ENCODE measurements around the gene AVP.

AVP gene

DNA sequence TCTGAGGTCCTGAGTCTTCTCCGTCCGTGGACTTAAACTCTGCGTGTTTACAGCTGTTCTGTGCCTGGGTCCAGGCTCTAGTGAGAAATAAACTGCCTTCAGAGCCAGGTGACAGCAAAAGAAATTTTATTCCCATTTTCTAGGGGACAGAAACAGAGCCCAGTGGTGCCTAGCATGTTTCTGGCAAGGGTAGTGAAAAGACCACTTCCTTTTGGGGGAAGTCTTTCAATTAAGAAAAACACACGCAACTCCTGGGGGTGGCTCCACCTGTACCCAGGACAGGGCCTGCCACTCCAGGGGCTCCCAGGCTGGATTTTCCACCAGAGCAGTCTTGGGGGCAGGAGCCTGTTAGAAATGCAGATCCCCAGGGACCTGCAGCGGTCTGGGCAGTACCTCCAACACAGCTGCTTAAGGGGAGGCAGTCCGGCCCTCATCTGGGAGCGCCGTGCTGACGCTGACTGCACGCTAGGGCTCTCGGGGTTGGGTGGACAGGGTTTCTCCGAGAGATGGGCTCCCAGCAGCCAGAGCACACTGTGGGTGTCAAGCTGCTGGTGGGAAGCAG, 23.0 kb upstream of the AVP start:
- H3K4me3 ChIP-seq (replicated peaks; ENCODE audit: low read depth, low read length), result no peak overlapping the region
- no peak for DNase-seq (ENCODE audit: extremely low read depth, low read depth)
- TF ChIP-seq, protein P1, sequence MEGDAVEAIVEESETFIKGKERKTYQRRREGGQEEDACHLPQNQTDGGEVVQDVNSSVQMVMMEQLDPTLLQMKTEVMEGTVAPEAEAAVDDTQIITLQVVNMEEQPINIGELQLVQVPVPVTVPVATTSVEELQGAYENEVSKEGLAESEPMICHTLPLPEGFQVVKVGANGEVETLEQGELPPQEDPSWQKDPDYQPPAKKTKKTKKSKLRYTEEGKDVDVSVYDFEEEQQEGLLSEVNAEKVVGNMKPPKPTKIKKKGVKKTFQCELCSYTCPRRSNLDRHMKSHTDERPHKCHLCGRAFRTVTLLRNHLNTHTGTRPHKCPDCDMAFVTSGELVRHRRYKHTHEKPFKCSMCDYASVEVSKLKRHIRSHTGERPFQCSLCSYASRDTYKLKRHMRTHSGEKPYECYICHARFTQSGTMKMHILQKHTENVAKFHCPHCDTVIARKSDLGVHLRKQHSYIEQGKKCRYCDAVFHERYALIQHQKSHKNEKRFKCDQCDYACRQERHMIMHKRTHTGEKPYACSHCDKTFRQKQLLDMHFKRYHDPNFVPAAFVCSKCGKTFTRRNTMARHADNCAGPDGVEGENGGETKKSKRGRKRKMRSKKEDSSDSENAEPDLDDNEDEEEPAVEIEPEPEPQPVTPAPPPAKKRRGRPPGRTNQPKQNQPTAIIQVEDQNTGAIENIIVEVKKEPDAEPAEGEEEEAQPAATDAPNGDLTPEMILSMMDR (IDR thresholded peaks at IDR 0.05; ENCODE audit: low read depth, low read length, missing control alignments), result no peak

DNA sequence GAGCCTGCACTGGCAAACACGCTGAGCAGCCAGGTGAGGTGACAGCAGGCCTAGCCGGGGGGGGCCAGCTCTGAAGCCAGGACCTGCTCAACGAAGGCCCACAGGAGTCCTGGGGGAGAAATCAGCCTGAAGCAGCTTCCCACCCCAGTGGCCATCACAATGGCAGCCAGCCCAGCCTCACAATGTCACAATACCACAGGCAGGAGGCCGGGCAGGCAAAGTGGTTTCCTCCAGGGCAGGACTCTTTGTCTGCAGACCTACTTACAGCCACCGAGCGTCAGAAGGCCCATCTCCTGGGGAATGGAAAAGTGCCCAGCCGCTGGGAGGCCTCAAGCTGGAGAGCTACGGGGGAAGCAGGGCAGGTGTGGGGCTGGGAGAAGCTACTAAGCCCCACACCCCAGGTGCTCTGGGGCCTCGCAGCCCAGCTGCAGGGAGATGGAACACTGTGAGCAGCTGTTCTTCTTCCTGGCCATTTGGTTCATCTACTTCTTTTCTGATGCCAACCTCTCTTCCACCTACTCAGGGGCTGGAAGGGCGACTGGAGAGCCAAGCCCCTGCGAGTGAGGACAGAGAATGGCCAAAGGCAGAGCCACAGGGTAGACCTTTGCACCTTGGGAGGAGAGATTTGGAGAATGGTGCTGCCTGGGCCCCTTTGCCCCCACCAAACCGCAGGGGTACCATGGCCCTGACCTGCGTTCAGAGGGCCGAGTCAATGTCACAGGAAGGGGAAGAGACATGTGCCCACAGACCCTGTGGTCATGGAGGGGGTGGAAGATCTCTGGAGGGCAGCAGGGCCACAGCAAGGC, 22.3 kb upstream of the AVP start:
- TF ChIP-seq, protein P1 (IDR thresholded peaks at IDR 0.05; ENCODE audit: low read depth, low read length, missing control alignments), result no peak
- DNase-seq (ENCODE audit: extremely low read depth, low read depth), result no peak
- H3K4me3 ChIP-seq (replicated peaks; ENCODE audit: low read depth, low read length), result no peak overlapping the region

DNA sequence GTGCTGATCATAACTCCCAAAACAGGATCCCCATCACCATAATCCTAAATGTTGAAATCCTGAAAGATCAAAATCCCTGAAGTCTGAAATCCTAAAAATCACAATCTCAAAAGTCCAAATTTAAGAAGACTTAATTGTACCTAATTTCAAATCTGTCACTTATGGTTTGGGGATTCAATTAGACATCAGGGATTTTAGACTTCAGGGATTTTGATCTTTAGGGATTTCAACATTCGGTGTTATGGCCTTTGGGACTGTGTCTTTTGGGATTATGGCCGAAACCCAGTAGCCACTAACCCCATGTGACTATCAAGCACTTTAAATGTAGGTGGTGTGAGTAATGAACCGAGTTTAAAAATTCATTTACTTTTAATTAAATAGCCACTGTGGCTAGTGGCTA, 21.7 kb upstream of the AVP start:
- no peak for DNase-seq (ENCODE audit: extremely low read depth, low read depth)
- H3K4me3 ChIP-seq (replicated peaks; ENCODE audit: low read depth, low read length), result no peak overlapping the region
- TF ChIP-seq, protein P1 (IDR thresholded peaks at IDR 0.05; ENCODE audit: low read depth, low read length, missing control alignments), result no peak

DNA sequence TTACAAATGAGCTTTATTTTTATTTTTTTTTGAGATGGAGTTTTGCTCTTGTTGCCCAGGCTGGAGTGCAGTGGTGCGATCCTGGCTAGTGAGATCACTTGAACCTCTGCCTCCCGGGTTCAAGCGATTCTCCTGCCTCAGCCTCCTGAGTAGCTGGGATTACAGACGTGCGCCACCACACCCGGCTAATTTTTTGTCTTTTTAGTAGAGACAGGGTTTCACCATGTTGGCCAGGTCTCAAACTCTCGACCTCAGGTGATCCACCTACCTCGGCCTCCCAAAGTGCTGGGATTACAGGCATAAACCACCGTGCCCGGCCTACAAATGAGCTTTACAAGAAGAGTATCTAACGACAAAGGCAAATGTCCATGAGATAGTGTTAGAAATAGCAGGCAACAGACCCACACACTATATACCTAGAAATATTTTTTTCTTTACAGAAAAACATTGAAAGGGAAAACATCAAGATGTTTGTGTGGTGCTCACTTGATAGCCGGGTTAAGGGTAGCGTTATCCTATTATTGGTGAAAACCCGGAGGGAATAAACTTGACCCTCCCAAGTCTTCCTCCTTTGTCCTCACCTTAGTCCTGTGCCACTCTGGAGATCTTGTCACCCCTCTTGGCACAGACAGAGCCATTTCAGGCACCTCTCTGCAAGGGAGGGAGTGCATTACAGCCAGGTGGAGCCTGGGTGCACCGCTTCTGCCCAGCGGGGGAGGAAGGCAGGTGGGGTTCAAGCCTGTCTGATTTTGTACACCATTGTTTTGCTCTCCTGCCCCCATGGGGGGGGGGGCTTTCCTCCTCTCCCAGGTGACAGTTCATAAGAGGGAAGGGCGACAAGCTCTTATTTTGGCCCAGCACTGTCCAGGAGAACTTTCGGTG, 21.0 kb upstream of the AVP start:
- TF ChIP-seq, protein P1 (IDR thresholded peaks at IDR 0.05; ENCODE audit: low read depth, low read length, missing control alignments), result no peak
- DNase-seq (ENCODE audit: extremely low read depth, low read depth), result no peak
- H3K4me3 ChIP-seq (replicated peaks; ENCODE audit: low read depth, low read length), result no peak overlapping the region

- no peak for DNase-seq (ENCODE audit: extremely low read depth, low read depth)
- TF ChIP-seq, protein P1 (IDR thresholded peaks at IDR 0.05; ENCODE audit: low read depth, low read length, missing control alignments), result no peak
- H3K4me3 ChIP-seq (replicated peaks; ENCODE audit: low read depth, low read length), result no peak overlapping the region
These were observed 19.0 kb upstream of the AVP start for GRCh38 chr20:3103369-3104032.

GRCh38 chr20:3102575-3103368, 18.2 kb upstream of the AVP start:
- H3K4me3 ChIP-seq (replicated peaks; ENCODE audit: low read depth, low read length), result no peak overlapping the region
- TF ChIP-seq, protein P1 (IDR thresholded peaks at IDR 0.05; ENCODE audit: low read depth, low read length, missing control alignments), result no peak
- no peak for DNase-seq (ENCODE audit: extremely low read depth, low read depth)

Measured in HFF-Myc (cell line).